Thoracic aorta endothelial cell (primary cell): ENCODE results near the gene HSF5. TPM values are rescaled to one million over a fixed set of nuclear protein-coding genes. Genes with fewer than 3 reads are reported as not detected.

Experiments used
- total RNA-seq: library from RNA; depleted of rRNA; stranded (reverse); fragments of >200 nt; gene quantifications from 2 replicates; pipeline ENCODE4 v1.2.3, GENCODE V29; 2012

HSF5 gene
- under 0.01 and 0.07 TPM in 2 replicates for total RNA-seq

GRCh38 chr17:58487589-58488427, at the start of gene HSF5:
TSS of gene HSF5 (minus strand) at chr17:58488408. CDS start at chr17:58488274, 134 bp downstream.

GRCh38 chr17:58513965-58514769, 26.0 kb upstream of the HSF5 start, which contains the start of gene MTMR4:
TSS of gene MTMR4 (minus strand) at chr17:58514638. CDS start at chr17:58514407, 231 bp downstream.

GRCh38 chr17:58417300-58418092, 70.7 kb downstream of the HSF5 start, which contains the start of gene RNF43:
TSS of gene RNF43 (minus strand) at chr17:58417534. CDS start at chr17:58415577, 1,957 bp downstream.

Other genes starting within 250 kb of the HSF5 start
- not detected in 2 replicates for gene LPO, start 249.8 kb downstream of the HSF5 start, total RNA-seq
- not detected in 2 replicates for gene MPO, start 207.5 kb downstream of the HSF5 start, total RNA-seq
- gene TSPOAP1, start 159.6 kb downstream of the HSF5 start, total RNA-seq = not detected in 2 replicates
- gene SUPT4H1, start 136.2 kb downstream of the HSF5 start, total RNA-seq = 35.8 and 39.2 TPM in 2 replicates
- 0.66 TPM in 1 of 2 replicates, not detected in the other for gene RNF43, start 70.9 kb downstream of the HSF5 start, total RNA-seq
- 46.9 and 60.6 TPM in 2 replicates for gene MTMR4, start 26.2 kb upstream of the HSF5 start, total RNA-seq
- gene TEX14, start 203.6 kb upstream of the HSF5 start, total RNA-seq = under 0.01 and 0.07 TPM in 2 replicates
- gene RAD51C, start 204.2 kb upstream of the HSF5 start, total RNA-seq = 35.8 and 38.6 TPM in 2 replicates